CD14-positive monocyte (primary cell): ENCODE measurements around the gene LIPG. TPM values are rescaled to one million over a fixed set of nuclear protein-coding genes. Genes with fewer than 3 reads are reported as not detected.
A peak's percentile ranks its signal among the peaks of the same experiment; 100 is the strongest.

ENCODE experiments used
- DNase-seq, 3 donors: peaks; one replicate each; pipeline ENCODE4 v3.0.0-alpha.2; 2011 to 2022
- H2AFZ ChIP-seq: 2 replicates; pipeline ENCODE4 v1.6.0; 2012; ENCODE audit warnings: mild to moderate bottlenecking, low read depth, low read length, inconsistent platforms; ENCODE audit not compliant: insufficient read depth, poor library complexity, severe bottlenecking
- H3K27ac ChIP-seq, 2 donors: 1 replicate in 1 of 2; 2 replicates in 1 of 2; pipeline ENCODE4 v1.5.1; 2012 to 2013; ENCODE audit warnings: low read length in 2 of 2, control low read depth in 1 of 2, inconsistent platforms in 1 of 2, low read depth in 1 of 2, mild to moderate bottlenecking in 1 of 2
- H3K27me3 ChIP-seq, 2 donors: one replicate each; pipeline versions ENCODE4 v1.6.0 to v1.6.1; 2011 to 2013; ENCODE audit warnings: low read length in 2 of 2; ENCODE audit not compliant: control insufficient read depth in 2 of 2, insufficient read depth in 2 of 2
- H3K36me3 ChIP-seq, 2 donors: replicated peaks in 1 of 2; 1 replicate in 1 of 2; 2 replicates in 1 of 2; pipeline versions ENCODE4 v1.5.1 to v1.6.1; 2012 to 2013; ENCODE audit warnings: low read length in 2 of 2, control low read depth in 1 of 2, inconsistent platforms in 1 of 2, mild to moderate bottlenecking in 1 of 2; ENCODE audit not compliant: insufficient read depth in 2 of 2, control insufficient read depth in 1 of 2
- H3K4me1 ChIP-seq, 2 donors: 1 replicate in 1 of 2; 2 replicates in 1 of 2; pipeline versions ENCODE4 v1.5.1 to v1.6.1; 2012 to 2013; ENCODE audit warnings: low read length in 2 of 2, control low read depth in 1 of 2, inconsistent platforms in 1 of 2, mild to moderate bottlenecking in 1 of 2, moderate library complexity in 1 of 2; ENCODE audit not compliant: insufficient read depth in 2 of 2, control insufficient read depth in 1 of 2
- H3K4me2 ChIP-seq: replicated peaks from 2 replicates; pipeline ENCODE3; 2012; ENCODE audit warnings: low read length, moderate library complexity, mild to moderate bottlenecking; ENCODE audit not compliant: poor library complexity, severe bottlenecking; ENCODE audit errors: extremely low read depth
- H3K4me3 ChIP-seq, 3 experiments: fragments of 200-600 bp in 1 of 3; sonication (generic) in 1 of 3; replicated peaks in 1 of 3; 1 replicate in 2 of 3; 2 replicates in 1 of 3; pipeline ENCODE4 v1.5.1; 2011 to 2013; ENCODE audit warnings: low read length in 3 of 3, mild to moderate bottlenecking in 3 of 3, control low read depth in 2 of 3, low read depth in 2 of 3, inconsistent platforms in 1 of 3, moderate library complexity in 1 of 3
- H3K79me2 ChIP-seq: 2 replicates; pipeline ENCODE4 v1.6.0; 2012; ENCODE audit warnings: mild to moderate bottlenecking, control low read depth, inconsistent platforms, low read length, moderate library complexity; ENCODE audit not compliant: insufficient read depth
- H3K9ac ChIP-seq: 2 replicates; pipeline ENCODE4 v1.6.0; 2017; ENCODE audit warnings: low read length, mild to moderate bottlenecking; ENCODE audit not compliant: insufficient read depth, poor library complexity, severe bottlenecking
- H3K9me3 ChIP-seq, 2 donors: replicated peaks in 1 of 2; 1 replicate in 1 of 2; 2 replicates in 1 of 2; pipeline versions ENCODE4 v1.5.1 to v1.6.1; 2012 to 2013; ENCODE audit warnings: low read length in 2 of 2, control low read depth in 1 of 2; ENCODE audit not compliant: control insufficient read depth in 1 of 2, insufficient read depth in 1 of 2
- H4K20me1 ChIP-seq: 2 replicates; pipeline ENCODE4 v1.6.0; 2012; ENCODE audit warnings: mild to moderate bottlenecking, low read length, control low read depth, moderate library complexity; ENCODE audit not compliant: insufficient read depth
- H3K27ac Mint-ChIP-seq, 7 donors: one replicate each; pipeline ENCODE4 v1.8.0; 2020; ENCODE audit warnings: mild to moderate bottlenecking in 7 of 7, mixed read lengths in 7 of 7, moderate library complexity in 6 of 7, inconsistent platforms in 2 of 7
- H3K27me3 Mint-ChIP-seq, 3 donors: one replicate each; pipeline ENCODE4 v1.8.0; 2021 to 2022; ENCODE audit warnings: low read depth in 3 of 3, mild to moderate bottlenecking in 3 of 3, mixed read lengths in 3 of 3, moderate library complexity in 3 of 3, inconsistent platforms in 1 of 3
- H3K36me3 Mint-ChIP-seq, 2 donors: one replicate each; pipeline ENCODE4 v1.8.0; 2020; ENCODE audit warnings: mixed read lengths in 2 of 2, inconsistent platforms in 1 of 2, mild to moderate bottlenecking in 1 of 2
- H3K4me1 Mint-ChIP-seq: one replicate; pipeline ENCODE4 v1.8.0; 2020; ENCODE audit warnings: mild to moderate bottlenecking, mixed read lengths
- H3K4me3 Mint-ChIP-seq, 2 donors: one replicate each; pipeline ENCODE4 v1.8.0; 2020; ENCODE audit warnings: mild to moderate bottlenecking in 2 of 2, mixed read lengths in 2 of 2, moderate library complexity in 1 of 2
- H3K9me3 Mint-ChIP-seq, 7 donors: one replicate each; pipeline ENCODE4 v1.8.0; 2020 to 2022; ENCODE audit warnings: mixed read lengths in 7 of 7, mild to moderate bottlenecking in 6 of 7, moderate library complexity in 6 of 7, inconsistent platforms in 2 of 7
- CTCF ChIP-seq: fragments of 200-600 bp; IDR thresholded peaks from one replicate; pipeline ENCODE4 v1.8.0; 2022; ENCODE audit warnings: antibody characterized with exemption, mild to moderate bottlenecking
- WGBS: methylation state at CpG from one replicate; pipeline ENCODE4 v1.1.5; 2013; ENCODE audit warnings: missing lambda C conversion rate; ENCODE audit not compliant: insufficient coverage; 5-methylcytosine and 5-hydroxymethylcytosine counted together
- intact Hi-C, 2 donors: fragments of 100-400 bp; cut with micrococcal nuclease; formaldehyde crosslinking; loops; one replicate each; pipeline versions ENCODE4 v1.15.0 to v1.15.1; 2023
- polyA plus RNA-seq, 3 donors: library from polyadenylated mRNA; depleted of rRNA in 1 of 3; unstranded in 2 of 3; stranded (reverse) in 1 of 3; fragments of 300-500 nt in 2 of 3; fragments of >200 nt in 1 of 3; fragmentation: Illumina TruSeq in 2 of 3; gene quantifications; 1 replicate in 2 of 3; 2 replicates in 1 of 3; pipeline ENCODE4 v1.2.3, GENCODE V29; 2012 to 2021

The LIPG gene
- polyA plus RNA-seq, 3 donors = not detected

DNA sequence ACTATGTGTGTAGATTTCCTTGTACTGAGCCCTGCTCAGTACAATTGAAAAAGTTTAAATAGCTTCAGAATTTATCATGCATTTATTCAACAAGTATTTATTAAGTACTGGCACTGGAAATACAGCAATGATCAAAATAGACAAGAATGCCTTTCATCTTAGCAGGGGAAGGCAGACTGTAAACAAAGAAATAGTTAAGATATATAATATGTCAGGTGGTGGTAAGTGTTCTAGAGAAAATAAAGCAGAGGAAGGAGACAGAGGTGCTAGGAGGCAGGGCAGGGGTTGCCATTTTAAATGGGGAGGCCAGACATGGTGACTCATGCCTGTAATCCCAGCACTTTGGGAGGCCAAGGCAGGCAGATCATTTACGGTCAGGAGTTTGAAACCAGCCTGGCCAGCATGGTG lies 13.6 kb upstream of the LIPG start:
- H2AFZ ChIP-seq = no peak overlapping the region
- no peaks in the 10 kb centered on the region for H3K27me3 ChIP-seq
- no peak overlapping the region for H3K4me2 ChIP-seq

DNA sequence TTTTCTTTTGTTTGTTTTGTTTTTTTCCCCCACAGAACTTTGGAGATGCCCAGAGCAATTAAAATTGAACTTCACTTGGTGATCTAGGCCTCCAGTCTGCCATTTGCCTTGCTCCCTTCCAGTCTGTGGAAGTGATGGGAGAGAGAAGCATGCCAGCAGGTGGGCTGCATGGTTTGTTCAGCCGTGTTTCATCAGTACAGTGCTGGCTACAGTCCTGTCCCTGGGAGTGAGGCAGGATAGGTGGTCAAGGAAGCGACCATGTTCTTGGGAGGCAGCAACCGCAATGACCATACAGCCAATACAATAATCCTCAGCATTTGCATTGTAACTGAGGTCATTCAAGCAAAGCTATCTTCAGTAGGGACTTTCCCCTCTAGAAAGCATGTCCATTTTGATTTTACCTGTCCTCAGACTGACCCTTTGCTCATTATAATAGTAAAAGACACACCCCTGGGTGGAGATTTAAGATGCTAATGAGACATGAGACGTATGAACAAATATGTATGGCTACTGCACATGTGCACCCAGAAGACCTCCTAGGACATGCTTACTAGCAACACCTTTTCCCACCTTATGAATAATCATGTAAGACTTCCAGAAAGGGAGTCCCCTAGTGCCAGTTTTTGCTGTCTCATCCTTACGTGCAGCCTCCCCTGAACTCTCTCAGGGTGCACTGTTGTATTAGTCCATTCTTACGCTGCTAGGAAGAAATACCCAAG lies 11.1 kb upstream of the LIPG start:
- H3K36me3 ChIP-seq = no peaks in the 10 kb centered on the region
- Mint-ChIP-seq H3K27me3 (peaks cover 6 to 17% (median 13%) of the 10 kb centered on the region in 3 donors), H3K4me1 (peaks cover 1% of the 10 kb centered on the region), H3K27ac (no peak overlapping the region), H3K9me3 (peaks cover 0 to 11% (median 2%) of the 10 kb centered on the region in 7 donors), H3K4me3 (no peak overlapping the region), H3K36me3 (no peaks in the 10 kb centered on the region)
- H3K79me2 ChIP-seq = no peaks in the 10 kb centered on the region
- H2AFZ ChIP-seq = no peak overlapping the region
- DNase-seq = no peak
- H3K9me3 ChIP-seq = peaks cover 0 to 4% of the 10 kb centered on the region in 2 donors
- WGBS = no CpG with 5 or more reads among the region's 6 CpGs
- peaks cover 0 to 2% of the 10 kb centered on the region in 2 donors for H3K27me3 ChIP-seq
- H3K27ac ChIP-seq = no peak overlapping the region
- no peak overlapping the region for H3K4me3 ChIP-seq
- no peak for TF ChIP-seq CTCF
- H4K20me1 ChIP-seq = no peaks in the 10 kb centered on the region
- no peak overlapping the region for H3K4me2 ChIP-seq
- intact Hi-C loops = no loop called here
- H3K9ac ChIP-seq = no peak overlapping the region
- no peaks in the 10 kb centered on the region for H3K4me1 ChIP-seq

More for the DNA sequence above, 13.6 kb upstream of the LIPG start:
- peaks cover 0 to 4% of the 10 kb centered on the region in 2 donors for H3K9me3 ChIP-seq
- no peaks in the 10 kb centered on the region for H3K36me3 ChIP-seq
- no CpG with 5 or more reads among the region's 1 CpG for WGBS
- peaks cover 1% of the 10 kb centered on the region for H3K4me1 Mint-ChIP-seq
- no peak for TF ChIP-seq CTCF
- H3K9me3 Mint-ChIP-seq = peaks cover 0 to 6% (median under 1%) of the 10 kb centered on the region in 7 donors
- H3K27me3 Mint-ChIP-seq = peaks cover 2 to 13% (median 12%) of the 10 kb centered on the region in 3 donors
- intact Hi-C loops = no loop called here
- H3K79me2 ChIP-seq = no peaks in the 10 kb centered on the region
- no peak for DNase-seq
- no peak overlapping the region for H3K4me3 ChIP-seq
- no peak overlapping the region for H3K9ac ChIP-seq
- H3K4me3 Mint-ChIP-seq = no peak overlapping the region
- H3K4me1 ChIP-seq = no peaks in the 10 kb centered on the region
- peak overlapping the region in 1 of 7 donors; percentile 27 for H3K27ac Mint-ChIP-seq
- H4K20me1 ChIP-seq = no peaks in the 10 kb centered on the region
- H3K36me3 Mint-ChIP-seq = no peaks in the 10 kb centered on the region
- no peak overlapping the region for H3K27ac ChIP-seq
